OCI-LY3 (cell line): ENCODE results near the gene ANP32E.

ENCODE experiments used
- CTCF ChIP-seq: fragments of 200-600, 300-600 bp; sonication (generic); IDR thresholded peaks from 2 replicates; pipeline ENCODE4 v1.5.1; 2014; ENCODE audit warnings: antibody characterized with exemption, low read length, low read depth
- EZH2phosphoT487 ChIP-seq: fragments of 200-600 bp; shearing (Covaris generic); IDR thresholded peaks from 2 replicates; pipeline ENCODE4 v1.6.1; 2018; ENCODE audit warnings: antibody characterized with exemption, mixed run types, low read depth

GRCh38 chr1:150268340-150268704 lies 32.4 kb upstream of the ANP32E start:
- no peak for TF ChIP-seq CTCF
- no peak for TF ChIP-seq EZH2phosphoT487
